RWPE2 (cell line): ENCODE measurements around the gene MACROD2.
A peak's percentile ranks its signal among the peaks of the same experiment; 100 is the strongest.
"Not testable (repeated sequence)": the region's sequence is repeated elsewhere in the genome, so short reads cannot be mapped to it uniquely, and the experiment has no call there.

Experiments
- ATAC-seq: fragments of 200-7000 bp; cut with Tn5 transposase; 3 replicates; pipeline ENCODE4 v1.9.1; 2021; ENCODE audit warnings: low read depth
- DNase-seq: peaks from one replicate; pipeline ENCODE4 v3.0.0-alpha.2; 2020; ENCODE audit warnings: low spot score
- H3K27ac ChIP-seq: fragments of 450-650 bp; 2 replicates; pipeline ENCODE4 v1.5.1; 2017; ENCODE audit warnings: mild to moderate bottlenecking; ENCODE audit not compliant: poor library complexity, severe bottlenecking
- H3K27me3 ChIP-seq: fragments of 250-450 bp; sonication (Bioruptor Pico); 2 replicates; pipeline ENCODE4 v1.5.1; 2021; ENCODE audit warnings: mild to moderate bottlenecking, moderate library complexity; ENCODE audit not compliant: insufficient read depth, poor library complexity, severe bottlenecking
- H3K36me3 ChIP-seq: fragments of 250-450 bp; sonication (Bioruptor Pico); 2 replicates; pipeline ENCODE4 v1.5.1; 2020; ENCODE audit warnings: low read depth, mild to moderate bottlenecking, moderate library complexity
- H3K4me1 ChIP-seq: fragments of 250-450 bp; sonication (Bioruptor Pico); 2 replicates; pipeline ENCODE4 v1.5.1; 2021; ENCODE audit warnings: mild to moderate bottlenecking, moderate library complexity; ENCODE audit not compliant: insufficient read depth, poor library complexity, severe bottlenecking
- H3K4me3 ChIP-seq: fragments of 250-450 bp; sonication (Bioruptor Pico); 2 replicates; pipeline ENCODE4 v1.5.1; 2021; ENCODE audit warnings: mild to moderate bottlenecking, moderate library complexity; ENCODE audit not compliant: severe bottlenecking
- H3K9me3 ChIP-seq: fragments of 250-450 bp; sonication (Bioruptor Pico); 2 replicates; pipeline ENCODE4 v1.5.1; 2021; ENCODE audit warnings: mild to moderate bottlenecking, moderate library complexity; ENCODE audit not compliant: severe bottlenecking
- CTCF ChIP-seq: fragments of 450-650 bp; IDR thresholded peaks from one replicate; pipeline ENCODE4 v1.5.1; 2017; ENCODE audit warnings: mild to moderate bottlenecking, moderate library complexity; ENCODE audit not compliant: poor library complexity, severe bottlenecking

MACROD2 gene

GRCh38 chr20:15131176-15131575 lies 1135.9 kb downstream of the MACROD2 start:
- no peak for TF ChIP-seq CTCF
- no peak for ATAC-seq
- Histone ChIP-seq H3K27me3 (no peaks in the 10 kb centered on the region), H3K36me3 (no peaks in the 10 kb centered on the region), H3K27ac (no peak overlapping the region), H3K4me3 (no peak overlapping the region), H3K4me1 (no peaks in the 10 kb centered on the region), H3K9me3 (no peaks in the 10 kb centered on the region)
- DNase-seq: no peak

GRCh38 chr20:15138548-15139126 lies 1143.3 kb downstream of the MACROD2 start:
- no peaks in the 10 kb centered on the region for H3K9me3 ChIP-seq
- DNase-seq (no peak), ATAC-seq (no peak)
- no peak overlapping the region for H3K4me3 ChIP-seq
- H3K27ac ChIP-seq: no peak overlapping the region
- TF ChIP-seq CTCF: no peak
- no peaks in the 10 kb centered on the region for H3K4me1 ChIP-seq
- no peaks in the 10 kb centered on the region for H3K27me3 ChIP-seq
- no peaks in the 10 kb centered on the region for H3K36me3 ChIP-seq

DNA sequence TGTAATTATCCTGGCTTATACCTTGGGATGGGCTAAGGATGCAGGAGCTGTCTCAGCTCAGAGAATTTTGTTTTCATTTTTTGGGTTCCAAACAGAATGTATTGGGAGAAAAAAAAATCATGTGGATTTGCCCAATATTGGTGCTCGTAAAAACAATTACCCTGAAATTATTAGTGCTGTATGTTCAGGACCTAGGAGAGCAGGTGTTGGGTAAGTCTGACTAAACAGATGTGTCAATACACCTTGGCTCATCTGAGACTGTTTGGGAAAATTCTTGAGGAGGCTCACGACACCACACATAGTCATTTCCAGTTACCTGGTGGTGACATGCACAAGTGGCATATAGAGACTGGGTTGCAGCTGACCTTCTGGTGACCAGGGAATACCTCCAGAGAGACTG lies 1144.2 kb downstream of the MACROD2 start:
- Histone ChIP-seq H3K27ac (no peak overlapping the region), H3K36me3 (no peaks in the 10 kb centered on the region), H3K9me3 (no peaks in the 10 kb centered on the region), H3K27me3 (no peaks in the 10 kb centered on the region), H3K4me1 (no peaks in the 10 kb centered on the region), H3K4me3 (no peak overlapping the region)
- ATAC-seq (peak; percentile 38; the same call in 1 of the 3 replicates), DNase-seq (no peak)
- TF ChIP-seq CTCF: no peak

- Histone ChIP-seq H3K36me3 (no peaks in the 10 kb centered on the region), H3K9me3 (no peaks in the 10 kb centered on the region), H3K4me3 (no peak overlapping the region), H3K27ac (no peak overlapping the region), H3K27me3 (no peaks in the 10 kb centered on the region), H3K4me1 (no peaks in the 10 kb centered on the region)
- no peak for TF ChIP-seq CTCF
- ATAC-seq (no peak), DNase-seq (no peak)
Measured at GRCh38 chr20:15140286-15140685, 1145.0 kb downstream of the MACROD2 start.

DNA sequence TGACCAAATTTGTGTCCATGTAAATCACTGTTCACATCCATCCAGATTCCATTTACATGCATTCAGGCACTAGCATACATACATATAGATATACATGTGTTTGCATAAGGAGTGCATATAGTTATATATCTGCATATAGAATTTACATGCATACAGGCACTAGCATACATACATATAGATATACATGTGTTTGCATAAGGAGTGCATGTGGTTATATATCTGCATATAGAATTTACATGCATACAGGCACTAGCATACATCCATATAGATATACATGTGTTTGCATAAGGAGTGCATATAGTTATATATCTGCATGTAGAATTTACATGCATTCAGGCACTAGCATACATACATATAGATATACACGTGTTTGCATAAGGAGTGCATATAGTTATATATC lies 1145.6 kb downstream of the MACROD2 start:
- H3K36me3 ChIP-seq: not testable (repeated sequence)

More for the DNA sequence above, 1145.6 kb downstream of the MACROD2 start:
- not testable (repeated sequence) for H3K27ac ChIP-seq, H3K4me1 ChIP-seq, DNase-seq, H3K9me3 ChIP-seq, ATAC-seq, H3K27me3 ChIP-seq, H3K4me3 ChIP-seq
